ENCODE measurements around the gene IGF2BP2. TPM values are rescaled to one million over a fixed set of nuclear protein-coding genes. Genes with fewer than 3 reads are reported as not detected.

IGF2BP2 gene
- total and polyA plus RNA-seq, 2 of the 13 experiments (the other 11 are each of a cell fraction or from before 2014, with no cell fraction given), result 6.5 to 46.0 TPM

GRCh38 chr3:185732782-185733181 lies 92.1 kb downstream of the IGF2BP2 start:
- intact Hi-C loops (cut with micrococcal nuclease; ENCODE audit: unreplicated experiment), result loop anchor here (5.0 kb wide), 1 partner anchor 90 kb away; no protein-coding TSS in a partner anchor
- 59% methylated on average over 1 of the region's 1 CpG for WGBS (ENCODE audit: low lambda C conversion rate)
- Histone ChIP-seq H3K4me3 (replicated peaks in 1 of 3; ENCODE audit: insufficient read depth in 1 of 3, low read depth in 2 of 3, low read length in 3 of 3) (no peak overlapping the region), H4K20me1 (ENCODE audit: insufficient read depth, low read length) (peaks cover 96% of the 10 kb centered on the region), H3K27ac (ENCODE audit: extremely low read length, insufficient read depth, low read length) (peak overlapping the region; percentile 14), H3K27me3 (ENCODE audit: control insufficient read depth in 1 of 2, insufficient read depth in 2 of 2, low read length in 2 of 2) (no peaks in the 10 kb centered on the region), H3K9ac (ENCODE audit: insufficient read depth, low read depth, low read length) (no peak overlapping the region), H3K79me2 (ENCODE audit: insufficient read depth, low read length) (peaks cover 92% of the 10 kb centered on the region), H3K36me3 (replicated peaks in 1 of 2; ENCODE audit: control insufficient read depth in 1 of 2, insufficient read depth in 2 of 2, low read length in 2 of 2) (no peaks in the 10 kb centered on the region; a peak in 1 of 5 replicates), H3K4me2 (ENCODE audit: low read depth, low read length) (no peak overlapping the region), H2AFZ (ENCODE audit: low read length) (no peak overlapping the region), H3K9me3 (ENCODE audit: low read length) (no peaks in the 10 kb centered on the region), H3K4me1 (ENCODE audit: insufficient read depth, low read length) (peaks cover 61% of the 10 kb centered on the region)
- BruUV-seq (replicated peaks), result no TSS peak
- TF ChIP-seq ZMYM2 (CRISPR knock-in tag; IDR thresholded peaks at IDR 0.05), result no peak
- no peak for TF ChIP-seq HDAC1 (CRISPR knock-in tag; IDR thresholded peaks at IDR 0.05)
- no peak for TF ChIP-seq SOX13 (IDR thresholded peaks at IDR 0.05)
- TF ChIP-seq SOX13 (CRISPR knock-in tag; conservative IDR thresholded peaks at IDR 0.05 in 1 of 2, IDR thresholded peaks at IDR 0.05 in 1 of 2), result peak in 1 of 2 experiments; percentile 24; a peak in 1 of 4 replicates
- peak; percentile 41 for TF ChIP-seq TEAD3 (CRISPR knock-in tag; optimal IDR thresholded peaks at IDR 0.05; ENCODE audit: borderline replicate concordance)
- ATAC-seq (peak; percentile 31; the same call in 2 of the 3 replicates), DNase-seq (ENCODE audit: low spot score) (peak; percentile 76), FAIRE-seq (no peak)
- in situ Hi-C loops (cut with HindIII; ENCODE audit: extremely low pct_ligation_motif_present, low pct_unique_long_range_greater_than_20kb), result no loop called here
- ChIA-PET CTCF (ENCODE audit: low intra/inter-chr PET ratio, low total read pairs) (no interaction called here), POLR2A (no interaction called here)

GRCh38 chr3:185730550-185730949 lies 94.3 kb downstream of the IGF2BP2 start:
- CTCF ChIA-PET (ENCODE audit: low intra/inter-chr PET ratio, low total read pairs), result no interaction called here
- in situ Hi-C loops (cut with HindIII; ENCODE audit: extremely low pct_ligation_motif_present, low pct_unique_long_range_greater_than_20kb) (no loop called here), intact Hi-C loops (cut with micrococcal nuclease; ENCODE audit: unreplicated experiment) (loop anchor here (5.0 kb wide), 1 partner anchor 92 kb away; no protein-coding TSS in a partner anchor)
- H3K36me3 ChIP-seq (replicated peaks in 1 of 2; ENCODE audit: control insufficient read depth in 1 of 2, insufficient read depth in 2 of 2, low read length in 2 of 2), result no peaks in the 10 kb centered on the region; a peak in 1 of 5 replicates
- peaks cover 94% of the 10 kb centered on the region for H4K20me1 ChIP-seq (ENCODE audit: insufficient read depth, low read length)
- BruUV-seq (replicated peaks), result no TSS peak
- no peak overlapping the region for H3K27ac ChIP-seq (ENCODE audit: extremely low read length, insufficient read depth, low read length)
- no peak for ATAC-seq
- H3K79me2 ChIP-seq (ENCODE audit: insufficient read depth, low read length), result peaks cover 89% of the 10 kb centered on the region
- FAIRE-seq, result no peak
- no peak for DNase-seq (ENCODE audit: low spot score)
- H3K27me3 ChIP-seq (ENCODE audit: control insufficient read depth in 1 of 2, insufficient read depth in 2 of 2, low read length in 2 of 2), result no peaks in the 10 kb centered on the region
- H3K4me2 ChIP-seq (ENCODE audit: low read depth, low read length), result no peak overlapping the region
- 97% methylated on average over 8 of the region's 8 CpGs for WGBS (ENCODE audit: low lambda C conversion rate)
- H3K9ac ChIP-seq (ENCODE audit: insufficient read depth, low read depth, low read length), result no peak overlapping the region
- H2AFZ ChIP-seq (ENCODE audit: low read length), result no peak overlapping the region
- no peaks in the 10 kb centered on the region for H3K9me3 ChIP-seq (ENCODE audit: low read length)
- no peak overlapping the region for H3K4me3 ChIP-seq (replicated peaks in 1 of 3; ENCODE audit: insufficient read depth in 1 of 3, low read depth in 2 of 3, low read length in 3 of 3)
- peaks cover 83% of the 10 kb centered on the region for H3K4me1 ChIP-seq (ENCODE audit: insufficient read depth, low read length)
- POLR2A ChIA-PET, result no interaction called here
- TF ChIP-seq ZNF546 (CRISPR knock-in tag; conservative IDR thresholded peaks at IDR 0.05), result no peak
- TF ChIP-seq PBX2 (CRISPR knock-in tag; IDR thresholded peaks at IDR 0.05), result no peak
- no peak for TF ChIP-seq JDP2 (CRISPR knock-in tag; IDR thresholded peaks at IDR 0.05; ENCODE audit: borderline replicate concordance)
- no peak for TF ChIP-seq ETV5 (CRISPR knock-in tag; IDR thresholded peaks at IDR 0.05; ENCODE audit: borderline replicate concordance)
- TF ChIP-seq PHF5A (CRISPR knock-in tag; IDR thresholded peaks at IDR 0.05; ENCODE audit: low read depth, unreplicated experiment), result no peak
- no peak for TF ChIP-seq ADNP (CRISPR knock-in tag; IDR thresholded peaks at IDR 0.05)
- TF ChIP-seq ZNF577 (CRISPR knock-in tag; IDR thresholded peaks at IDR 0.05; ENCODE audit: borderline replicate concordance, low read depth), result no peak
- TF ChIP-seq ZNF256 (CRISPR knock-in tag; conservative IDR thresholded peaks at IDR 0.05), result no peak
- no peak for TF ChIP-seq RNF219 (CRISPR knock-in tag; IDR thresholded peaks at IDR 0.05)
- TF ChIP-seq NFKBIZ (CRISPR knock-in tag; IDR thresholded peaks at IDR 0.05), result no peak
- TF ChIP-seq RXRB (CRISPR knock-in tag; IDR thresholded peaks at IDR 0.05; ENCODE audit: borderline replicate concordance), result no peak
- TF ChIP-seq ZBTB8A (CRISPR knock-in tag; IDR thresholded peaks at IDR 0.05; ENCODE audit: borderline replicate concordance, low read depth), result no peak
